Measurements from ENCODE around the gene NEK7. TPM values are rescaled to one million over a fixed set of nuclear protein-coding genes. Genes with fewer than 3 reads are reported as not detected.

NEK7 gene
- total RNA-seq, 1 donor from 2014 or later: 62.7 TPM

DNA sequence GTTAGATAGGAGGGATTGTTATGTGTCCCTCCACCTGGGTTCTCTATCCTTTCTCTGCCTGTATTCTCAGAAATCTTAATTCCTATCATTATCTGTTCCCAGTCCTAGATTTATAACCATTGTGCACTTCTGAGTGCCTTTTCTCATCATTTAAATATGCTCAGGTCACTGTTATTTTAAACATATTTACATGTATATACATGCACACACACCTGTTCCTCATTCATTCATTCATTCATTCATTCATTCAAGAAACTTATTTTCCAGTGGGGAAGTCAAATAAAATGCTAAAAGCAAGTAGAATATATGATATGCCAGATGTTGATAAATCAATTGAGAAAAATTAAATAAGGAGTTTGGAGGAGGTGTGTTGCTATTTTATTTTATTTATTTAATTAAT lies 110.3 kb downstream of the NEK7 start:
- Mint-ChIP-seq H3K9me3 (ENCODE audit: low read depth) (no peaks in the 10 kb centered on the region), H3K4me3 (ENCODE audit: unreplicated experiment) (no peak overlapping the region), H3K36me3 (ENCODE audit: low read depth) (peaks cover 4% of the 10 kb centered on the region), H3K27ac (ENCODE audit: unreplicated experiment) (no peak overlapping the region), H3K4me1 (ENCODE audit: low read depth) (peaks cover 27% of the 10 kb centered on the region), H3K27me3 (ENCODE audit: low read depth) (no peaks in the 10 kb centered on the region)
- no peak for DNase-seq (ENCODE audit: low spot score)
- TF ChIP-seq, protein P1, sequence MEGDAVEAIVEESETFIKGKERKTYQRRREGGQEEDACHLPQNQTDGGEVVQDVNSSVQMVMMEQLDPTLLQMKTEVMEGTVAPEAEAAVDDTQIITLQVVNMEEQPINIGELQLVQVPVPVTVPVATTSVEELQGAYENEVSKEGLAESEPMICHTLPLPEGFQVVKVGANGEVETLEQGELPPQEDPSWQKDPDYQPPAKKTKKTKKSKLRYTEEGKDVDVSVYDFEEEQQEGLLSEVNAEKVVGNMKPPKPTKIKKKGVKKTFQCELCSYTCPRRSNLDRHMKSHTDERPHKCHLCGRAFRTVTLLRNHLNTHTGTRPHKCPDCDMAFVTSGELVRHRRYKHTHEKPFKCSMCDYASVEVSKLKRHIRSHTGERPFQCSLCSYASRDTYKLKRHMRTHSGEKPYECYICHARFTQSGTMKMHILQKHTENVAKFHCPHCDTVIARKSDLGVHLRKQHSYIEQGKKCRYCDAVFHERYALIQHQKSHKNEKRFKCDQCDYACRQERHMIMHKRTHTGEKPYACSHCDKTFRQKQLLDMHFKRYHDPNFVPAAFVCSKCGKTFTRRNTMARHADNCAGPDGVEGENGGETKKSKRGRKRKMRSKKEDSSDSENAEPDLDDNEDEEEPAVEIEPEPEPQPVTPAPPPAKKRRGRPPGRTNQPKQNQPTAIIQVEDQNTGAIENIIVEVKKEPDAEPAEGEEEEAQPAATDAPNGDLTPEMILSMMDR (IDR thresholded peaks at IDR 0.05): no peak

- TF ChIP-seq, protein P1 (IDR thresholded peaks at IDR 0.05): no peak
- Mint-ChIP-seq H3K4me3 (ENCODE audit: unreplicated experiment) (no peak overlapping the region), H3K27me3 (ENCODE audit: low read depth) (no peaks in the 10 kb centered on the region), H3K4me1 (ENCODE audit: low read depth) (peaks cover 33% of the 10 kb centered on the region), H3K36me3 (ENCODE audit: low read depth) (peaks cover 4% of the 10 kb centered on the region), H3K9me3 (ENCODE audit: low read depth) (no peaks in the 10 kb centered on the region), H3K27ac (ENCODE audit: unreplicated experiment) (no peak overlapping the region)
- DNase-seq (ENCODE audit: low spot score): no peak
These were observed 111.1 kb downstream of the NEK7 start for GRCh38 chr1:198267921-198268320.

- Mint-ChIP-seq H3K4me3 (ENCODE audit: unreplicated experiment) (no peak overlapping the region), H3K36me3 (ENCODE audit: low read depth) (peaks cover 4% of the 10 kb centered on the region), H3K4me1 (ENCODE audit: low read depth) (peaks cover 37% of the 10 kb centered on the region), H3K27me3 (ENCODE audit: low read depth) (no peaks in the 10 kb centered on the region), H3K9me3 (ENCODE audit: low read depth) (no peaks in the 10 kb centered on the region), H3K27ac (ENCODE audit: unreplicated experiment) (no peak overlapping the region)
- no peak for DNase-seq (ENCODE audit: low spot score)
- TF ChIP-seq, protein P1 (IDR thresholded peaks at IDR 0.05): no peak
These were observed 112.2 kb downstream of the NEK7 start for GRCh38 chr1:198268784-198269645.

GRCh38 chr1:198269646-198269940 lies 112.8 kb downstream of the NEK7 start:
- no peaks in the 10 kb centered on the region for H3K27me3 Mint-ChIP-seq (ENCODE audit: low read depth)
- no peaks in the 10 kb centered on the region for H3K9me3 Mint-ChIP-seq (ENCODE audit: low read depth)
- DNase-seq (ENCODE audit: low spot score): no peak
- no peak overlapping the region for H3K4me3 Mint-ChIP-seq (ENCODE audit: unreplicated experiment)
- TF ChIP-seq, protein P1 (IDR thresholded peaks at IDR 0.05): no peak
- peaks cover 4% of the 10 kb centered on the region for H3K36me3 Mint-ChIP-seq (ENCODE audit: low read depth)
- peaks cover 39% of the 10 kb centered on the region for H3K4me1 Mint-ChIP-seq (ENCODE audit: low read depth)
- no peak overlapping the region for H3K27ac Mint-ChIP-seq (ENCODE audit: unreplicated experiment)

DNA sequence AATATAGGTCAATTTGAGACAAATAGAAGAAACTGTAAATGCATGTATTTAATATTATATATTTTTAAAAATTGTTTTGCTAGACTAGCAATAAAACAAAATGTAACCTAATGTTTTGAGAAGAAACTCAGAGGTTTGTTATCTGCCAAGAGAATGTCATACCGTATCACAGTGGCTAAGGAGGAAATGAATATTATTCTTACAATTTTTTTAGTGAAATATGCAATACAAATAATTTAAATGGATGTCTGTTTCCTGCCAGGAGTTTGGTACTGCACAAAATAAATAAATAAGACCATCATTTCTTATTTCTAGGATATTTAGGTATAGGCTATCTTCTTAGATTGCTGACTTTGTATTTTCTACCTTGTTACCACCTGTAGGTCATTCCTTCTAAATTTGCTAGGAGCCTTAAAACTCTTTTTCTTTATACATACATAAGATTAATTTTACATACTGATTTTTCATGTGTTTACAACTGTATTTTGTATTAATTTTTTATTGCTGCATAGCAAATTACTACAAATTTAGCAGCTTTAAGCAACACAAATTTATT lies 113.6 kb downstream of the NEK7 start:
- no peaks in the 10 kb centered on the region for H3K9me3 Mint-ChIP-seq (ENCODE audit: low read depth)
- H3K27ac Mint-ChIP-seq (ENCODE audit: unreplicated experiment): no peak overlapping the region
- no peaks in the 10 kb centered on the region for H3K27me3 Mint-ChIP-seq (ENCODE audit: low read depth)
- H3K36me3 Mint-ChIP-seq (ENCODE audit: low read depth): no peaks in the 10 kb centered on the region
- no peak overlapping the region for H3K4me3 Mint-ChIP-seq (ENCODE audit: unreplicated experiment)
- no peak for DNase-seq (ENCODE audit: low spot score)
- TF ChIP-seq, protein P1 (IDR thresholded peaks at IDR 0.05): no peak
- H3K4me1 Mint-ChIP-seq (ENCODE audit: low read depth): peaks cover 35% of the 10 kb centered on the region

Data from chondrocyte (in vitro differentiated cells).